ENCODE measurements around the gene MED15. TPM values are rescaled to one million over a fixed set of nuclear protein-coding genes. Genes with fewer than 3 reads are reported as not detected.
A peak's percentile ranks its signal among the peaks of the same experiment; 100 is the strongest.

Gene MED15
- total and polyA plus RNA-seq, 2 experiments from 2014 or later = 29.2 to 43.5 TPM

- Histone ChIP-seq H3K4me3 (no peak overlapping the region), H3K9me2 (ENCODE audit: insufficient read depth) (no peaks in the 10 kb centered on the region), H3K27me3 (ENCODE audit: insufficient read depth) (no peaks in the 10 kb centered on the region), H3F3A (replicated peaks; ENCODE audit: low read depth) (no peaks in the 10 kb centered on the region), H3K27ac (ENCODE audit: low read depth) (no peak overlapping the region), H3K4me1 (ENCODE audit: insufficient read depth) (peaks cover 13% of the 10 kb centered on the region), H3K79me2 (replicated peaks; ENCODE audit: insufficient read depth) (peaks cover 83% of the 10 kb centered on the region), H3K36me3 (ENCODE audit: insufficient read depth) (no peaks in the 10 kb centered on the region), H4K20me1 (replicated peaks; ENCODE audit: insufficient read depth) (peaks cover 11% of the 10 kb centered on the region), H2AFZ (no peak overlapping the region), H3K4me2 (no peak overlapping the region)
- DNase-seq (ENCODE audit: low spot score) (peak; percentile 68), ATAC-seq (peak; percentile 83)
- Mint-ChIP-seq H3K9me3 (peaks cover 6% of the 10 kb centered on the region), H3K27ac (peak overlapping the region; percentile 76), H3K36me3 (ENCODE audit: low read depth) (peaks cover 26% of the 10 kb centered on the region), H3K4me3 (no peak overlapping the region), H3K27me3 (ENCODE audit: insufficient read depth, low read depth, poor library complexity) (peaks cover 6% of the 10 kb centered on the region), H3K4me1 (peaks cover 33% of the 10 kb centered on the region)
- no peak for TF ChIP-seq CREB1 (CRISPR knock-in tag; IDR thresholded peaks at IDR 0.05; ENCODE audit: low read depth)
- TF ChIP-seq REST (IDR thresholded peaks at IDR 0.05; ENCODE audit: unreplicated experiment) = no peak
- TF ChIP-seq ETS1 (IDR thresholded peaks at IDR 0.05) = no peak
- TF ChIP-seq JUNB (IDR thresholded peaks at IDR 0.05; ENCODE audit: unreplicated experiment) = no peak
- TF ChIP-seq EZH2phosphoT487 (IDR thresholded peaks at IDR 0.05; ENCODE audit: unreplicated experiment) = no peak
- no peak for TF ChIP-seq CTCF (conservative IDR thresholded peaks at IDR 0.05; ENCODE audit: low read depth in 2 of 2)
- TF ChIP-seq ZNF114 (CRISPR knock-in tag; IDR thresholded peaks at IDR 0.05) = no peak
- no peak for TF ChIP-seq ZNF331 (CRISPR knock-in tag; IDR thresholded peaks at IDR 0.05; ENCODE audit: low read depth)
- TF ChIP-seq POLR2AphosphoS5 (IDR thresholded peaks at IDR 0.05; ENCODE audit: low read depth) = no peak
- no peak for TF ChIP-seq STAT1 (IDR thresholded peaks at IDR 0.05; ENCODE audit: unreplicated experiment)
- TF ChIP-seq ZNF462 (CRISPR knock-in tag; IDR thresholded peaks at IDR 0.05) = no peak
- no peak for TF ChIP-seq EZH2 (IDR thresholded peaks at IDR 0.05; ENCODE audit: low read depth, unreplicated experiment)
- TF ChIP-seq NANOG (IDR thresholded peaks at IDR 0.05; ENCODE audit: borderline replicate concordance) = no peak
Measured at GRCh38 chr22:20531404-20532201, 24.2 kb downstream of the MED15 start.
